C4-2B (cell line): ENCODE measurements around the gene FOXP1.

ENCODE experiments used
- H3K27ac ChIP-seq: fragments of 450-650 bp; 2 replicates; pipeline ENCODE4 v1.5.1; 2017
- CTCF ChIP-seq: fragments of 450-650 bp; conservative IDR thresholded peaks from 2 replicates; pipeline ENCODE4 v1.5.1; 2017; ENCODE audit warnings: mild to moderate bottlenecking
- ZFX ChIP-seq: fragments of 450-650 bp; IDR thresholded peaks from 2 replicates; pipeline ENCODE4 v1.6.1; 2017

Gene FOXP1

GRCh38 chr3:71360180-71360579, 223.3 kb downstream of the FOXP1 start:
- TF ChIP-seq ZFX, result no peak
- no peak overlapping the region for H3K27ac ChIP-seq

GRCh38 chr3:71358243-71358642, 225.3 kb downstream of the FOXP1 start:
- TF ChIP-seq CTCF (no peak), ZFX (no peak)
- no peak overlapping the region for H3K27ac ChIP-seq

DNA sequence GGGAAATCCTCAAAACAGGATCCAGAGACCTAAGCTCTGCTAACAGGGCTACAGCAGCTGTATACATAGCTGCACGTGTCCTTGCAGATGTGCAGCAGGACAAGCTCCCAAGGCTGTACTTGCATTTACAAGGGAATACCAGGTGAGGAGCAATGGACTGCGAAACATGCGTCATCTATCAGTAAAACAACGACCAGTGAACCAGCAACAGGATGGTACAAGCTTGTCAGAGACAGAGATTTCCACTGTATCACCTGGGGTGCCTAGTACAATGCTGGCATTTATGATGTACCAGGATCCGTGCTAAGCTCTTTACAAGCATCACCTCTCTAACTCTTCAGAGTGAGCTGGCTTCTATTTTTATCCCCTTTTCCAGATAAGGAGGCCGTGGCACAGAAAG, 227.3 kb downstream of the FOXP1 start:
- no peak for TF ChIP-seq ZFX
- no peak for TF ChIP-seq CTCF
- H3K27ac ChIP-seq, result no peak overlapping the region

- TF ChIP-seq CTCF (no peak), ZFX (no peak)
- no peak overlapping the region for H3K27ac ChIP-seq
Measured at GRCh38 chr3:71355862-71356261, 227.7 kb downstream of the FOXP1 start.

GRCh38 chr3:71355037-71355436, 228.5 kb downstream of the FOXP1 start:
- no peak overlapping the region for H3K27ac ChIP-seq
- no peak for TF ChIP-seq ZFX
- TF ChIP-seq CTCF, result no peak

- H3K27ac ChIP-seq, result no peak overlapping the region
- TF ChIP-seq CTCF, result no peak
- TF ChIP-seq ZFX, result no peak
Measured at GRCh38 chr3:71351403-71352149, 232.0 kb downstream of the FOXP1 start.

DNA sequence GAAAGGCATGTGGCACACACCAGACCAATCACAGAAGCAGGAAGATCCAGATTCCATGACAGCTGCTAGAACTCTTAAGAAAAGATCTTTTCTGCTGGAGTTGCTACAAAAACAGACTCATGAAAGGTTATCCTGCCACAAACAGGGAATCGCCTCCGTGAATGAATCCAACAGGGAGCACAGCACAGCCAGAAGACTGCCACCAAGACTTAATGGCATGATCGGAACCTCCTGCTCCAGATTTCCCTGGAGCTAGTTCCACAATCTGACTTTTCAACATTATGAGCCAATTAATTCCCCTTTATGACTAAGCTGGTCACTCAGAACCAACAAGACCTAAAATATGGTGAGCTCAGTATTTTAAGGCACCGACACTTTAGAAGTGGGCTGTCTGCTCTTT, 232.5 kb downstream of the FOXP1 start:
- H3K27ac ChIP-seq, result peak overlapping the region; percentile 48; the same call in 1 of the 2 replicates
- TF ChIP-seq CTCF (no peak), ZFX (no peak)

DNA sequence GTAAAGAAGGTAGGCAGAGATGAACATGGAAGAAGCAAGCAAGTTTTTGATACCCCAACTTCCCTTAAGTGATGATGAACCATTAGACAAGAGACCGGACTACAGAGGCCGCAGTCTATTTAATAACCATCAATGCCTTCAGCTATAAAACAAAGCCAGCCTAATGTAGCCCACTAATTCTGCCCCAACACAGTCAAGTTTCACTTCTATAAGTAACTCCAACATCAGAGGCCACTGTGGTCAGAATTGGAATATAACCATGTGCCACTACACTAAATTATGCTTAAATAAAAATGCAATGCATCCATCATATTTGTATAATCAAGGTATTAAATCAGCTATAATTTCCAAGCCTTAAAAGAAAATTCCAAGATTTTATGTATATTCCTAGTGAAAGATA, 234.7 kb downstream of the FOXP1 start:
- no peak for TF ChIP-seq CTCF
- TF ChIP-seq ZFX, result no peak
- no peak overlapping the region for H3K27ac ChIP-seq
